ENCODE measurements around the gene IFNA8. TPM values are rescaled to one million over a fixed set of nuclear protein-coding genes. Genes with fewer than 3 reads are reported as not detected.

Gene IFNA8
- total RNA-seq, 4 donors from 2014 or later = not detected

DNA sequence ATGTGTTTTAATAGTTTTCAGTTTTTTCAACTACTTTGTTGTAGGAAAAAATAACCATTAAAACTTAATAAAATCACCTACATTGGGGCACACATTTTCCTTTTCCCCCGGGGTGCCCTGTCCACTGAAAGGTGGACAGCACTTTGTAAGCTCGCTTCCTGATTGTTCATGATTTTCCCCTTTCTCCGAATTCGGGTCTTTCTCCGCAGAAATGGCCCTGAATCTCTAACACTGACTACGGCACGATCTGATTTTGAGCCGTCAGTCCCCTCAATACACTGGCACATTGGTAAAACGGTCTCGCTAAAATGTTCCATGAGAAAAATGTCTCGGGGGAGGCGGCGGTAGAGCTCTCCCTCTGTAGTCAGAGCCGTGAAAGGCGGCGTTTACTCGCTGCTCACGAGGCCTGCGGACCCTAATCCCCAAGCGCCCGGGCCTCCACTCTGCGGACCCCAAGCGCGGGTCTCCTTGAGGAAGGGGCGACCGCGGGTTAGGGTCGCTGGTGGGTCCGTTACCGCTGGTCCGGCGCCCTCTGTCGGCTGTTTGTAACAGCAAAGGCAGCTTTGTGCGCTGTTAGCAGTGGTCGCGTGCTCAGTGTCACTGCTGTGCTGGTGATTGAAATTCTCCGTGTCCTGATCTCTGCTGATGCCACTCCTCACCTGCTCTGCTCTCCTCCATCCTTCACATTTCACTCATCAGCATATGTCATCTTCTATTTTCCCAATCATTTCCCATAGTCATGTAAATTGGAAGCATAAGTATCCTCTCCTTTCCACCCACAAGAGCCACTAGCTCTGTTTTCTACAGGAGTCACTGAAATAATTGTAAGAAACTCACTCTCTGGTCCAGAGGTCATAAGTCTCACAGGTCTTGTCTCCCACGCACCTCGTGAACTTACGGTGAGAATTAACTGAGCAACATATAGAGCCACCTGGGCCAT lies 12.9 kb upstream of the IFNA8 start:
- TF ChIP-seq, protein P1, sequence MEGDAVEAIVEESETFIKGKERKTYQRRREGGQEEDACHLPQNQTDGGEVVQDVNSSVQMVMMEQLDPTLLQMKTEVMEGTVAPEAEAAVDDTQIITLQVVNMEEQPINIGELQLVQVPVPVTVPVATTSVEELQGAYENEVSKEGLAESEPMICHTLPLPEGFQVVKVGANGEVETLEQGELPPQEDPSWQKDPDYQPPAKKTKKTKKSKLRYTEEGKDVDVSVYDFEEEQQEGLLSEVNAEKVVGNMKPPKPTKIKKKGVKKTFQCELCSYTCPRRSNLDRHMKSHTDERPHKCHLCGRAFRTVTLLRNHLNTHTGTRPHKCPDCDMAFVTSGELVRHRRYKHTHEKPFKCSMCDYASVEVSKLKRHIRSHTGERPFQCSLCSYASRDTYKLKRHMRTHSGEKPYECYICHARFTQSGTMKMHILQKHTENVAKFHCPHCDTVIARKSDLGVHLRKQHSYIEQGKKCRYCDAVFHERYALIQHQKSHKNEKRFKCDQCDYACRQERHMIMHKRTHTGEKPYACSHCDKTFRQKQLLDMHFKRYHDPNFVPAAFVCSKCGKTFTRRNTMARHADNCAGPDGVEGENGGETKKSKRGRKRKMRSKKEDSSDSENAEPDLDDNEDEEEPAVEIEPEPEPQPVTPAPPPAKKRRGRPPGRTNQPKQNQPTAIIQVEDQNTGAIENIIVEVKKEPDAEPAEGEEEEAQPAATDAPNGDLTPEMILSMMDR (IDR thresholded peaks at IDR 0.05; ENCODE audit: low read depth) = no peak

DNA sequence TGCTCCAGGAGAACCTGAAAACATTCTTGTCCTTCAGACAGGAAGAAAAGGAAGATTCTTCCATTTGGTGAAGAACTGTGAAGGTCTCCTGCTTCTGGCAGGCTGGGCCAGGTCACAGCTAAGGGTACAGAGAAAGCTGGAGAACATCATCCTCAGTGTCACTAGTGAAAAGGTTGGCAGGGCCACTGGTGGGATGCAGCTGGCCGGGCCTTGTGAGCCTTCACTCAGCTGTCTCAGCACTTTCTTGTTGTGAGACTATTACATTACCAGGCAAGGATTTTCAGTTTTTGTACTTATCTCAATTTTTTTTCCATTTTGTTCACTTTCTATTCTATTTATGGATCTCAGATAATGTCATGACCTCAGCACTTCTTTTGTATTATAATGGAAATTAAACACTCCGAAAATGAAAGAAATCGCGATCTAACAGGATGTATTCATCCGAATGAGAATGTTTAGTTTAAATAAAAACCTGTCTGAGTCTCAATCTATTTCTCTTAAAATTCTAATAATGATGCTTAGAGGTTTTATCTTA lies 9.9 kb upstream of the IFNA8 start:
- TF ChIP-seq, protein P1 (IDR thresholded peaks at IDR 0.05; ENCODE audit: low read depth) = no peak

DNA sequence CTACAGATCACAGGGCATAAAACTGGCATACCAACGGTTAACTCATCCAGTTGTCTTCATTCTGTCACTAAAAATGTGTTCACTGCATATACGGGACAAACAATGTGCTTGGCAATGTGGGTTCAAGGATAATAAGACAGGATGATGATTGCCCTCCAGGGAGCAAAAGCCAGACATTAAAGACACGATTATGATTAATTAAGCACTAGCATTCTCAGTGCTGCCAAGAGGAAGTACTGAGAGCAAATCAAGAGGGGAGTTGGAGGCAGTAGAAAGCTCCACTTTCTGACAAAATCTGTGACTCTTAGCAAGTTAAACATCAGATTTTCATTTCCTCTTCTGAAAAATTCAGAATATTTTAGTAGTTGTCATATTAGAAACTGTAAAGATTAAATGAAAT lies 9.0 kb upstream of the IFNA8 start:
- TF ChIP-seq, protein P1 (IDR thresholded peaks at IDR 0.05; ENCODE audit: low read depth) = no peak

DNA sequence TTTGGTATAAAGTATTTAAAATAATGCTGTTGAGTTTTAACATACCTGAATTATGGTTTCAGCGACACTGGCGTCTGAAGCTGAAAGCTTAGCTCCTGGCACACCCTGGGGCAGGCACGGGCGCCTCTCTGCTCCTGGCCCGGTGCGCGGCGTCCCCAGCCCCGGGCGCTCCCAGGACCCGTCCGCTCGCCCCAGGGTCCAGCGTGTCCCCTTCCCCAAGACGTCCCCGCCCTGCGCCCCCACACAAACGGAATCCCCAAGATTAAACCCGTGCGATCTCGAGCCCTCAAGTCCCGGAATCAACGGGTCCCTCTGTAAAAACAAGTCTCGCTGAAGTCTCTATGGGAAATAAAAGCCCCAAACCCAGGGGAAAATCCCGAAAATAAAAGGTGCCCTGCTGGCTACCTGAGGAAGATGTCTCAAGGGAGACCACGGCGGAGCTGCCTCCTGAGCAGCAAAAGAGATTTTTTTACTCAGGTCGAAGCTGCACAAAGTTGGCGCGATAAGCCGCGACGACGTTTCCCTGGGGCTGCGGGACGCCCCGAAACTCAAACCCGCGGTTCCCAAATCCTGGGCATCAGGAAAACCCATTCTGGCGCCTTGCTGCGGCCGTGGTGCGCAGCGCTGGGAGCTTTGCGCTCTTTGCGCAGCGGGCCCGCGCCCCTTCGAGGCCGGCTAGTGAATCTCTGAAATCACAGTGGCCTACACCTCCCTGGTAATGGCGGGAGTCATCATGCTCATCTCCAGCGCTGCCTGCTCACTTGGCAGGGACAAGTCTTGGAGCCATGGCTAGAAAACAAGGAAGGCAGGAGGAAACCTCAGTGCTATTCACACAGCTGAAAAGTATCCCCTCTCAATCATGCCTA lies 6.3 kb upstream of the IFNA8 start:
- TF ChIP-seq, protein P1 (IDR thresholded peaks at IDR 0.05; ENCODE audit: low read depth) = no peak

DNA sequence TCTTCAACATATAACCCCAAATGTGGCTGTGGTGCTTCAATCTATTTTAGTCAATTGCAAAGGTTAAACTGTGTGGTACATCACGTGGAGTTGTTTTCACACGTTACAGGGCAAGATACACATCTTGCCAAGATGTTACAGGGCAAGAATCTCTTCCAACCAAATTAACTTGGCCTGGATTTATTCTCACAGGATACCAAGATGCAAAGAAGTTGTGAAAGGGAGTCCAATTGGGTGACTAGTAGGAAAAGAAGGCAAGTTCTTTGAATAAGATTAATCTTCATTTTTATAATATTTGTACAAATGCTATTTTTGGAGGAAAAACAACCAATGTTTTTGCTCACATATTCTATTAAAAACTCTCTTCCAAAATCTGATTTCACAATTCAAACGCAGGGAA lies 4.8 kb upstream of the IFNA8 start:
- TF ChIP-seq, protein P1 (IDR thresholded peaks at IDR 0.05; ENCODE audit: low read depth) = no peak

DNA sequence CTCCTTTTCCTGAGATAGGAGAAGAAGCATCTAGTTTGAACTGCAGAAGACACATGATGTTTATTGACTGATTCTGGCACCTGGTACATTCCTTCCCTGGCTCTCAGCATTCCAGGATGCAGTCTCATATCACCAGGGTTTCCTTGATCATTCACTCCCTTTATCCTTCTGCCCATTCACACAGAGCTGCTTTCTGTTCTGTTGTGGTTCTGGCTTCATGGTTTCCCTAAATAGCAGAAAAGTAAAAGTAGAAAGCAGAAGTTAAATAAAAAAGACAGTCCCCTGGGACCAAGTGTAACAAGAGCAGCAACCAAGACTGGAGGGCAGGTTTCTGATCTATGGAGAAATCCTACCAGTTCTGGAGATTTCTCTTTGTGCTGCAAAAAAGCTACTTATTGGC lies 3.2 kb downstream of the IFNA8 start:
- TF ChIP-seq, protein P1 (IDR thresholded peaks at IDR 0.05; ENCODE audit: low read depth) = no peak

DNA sequence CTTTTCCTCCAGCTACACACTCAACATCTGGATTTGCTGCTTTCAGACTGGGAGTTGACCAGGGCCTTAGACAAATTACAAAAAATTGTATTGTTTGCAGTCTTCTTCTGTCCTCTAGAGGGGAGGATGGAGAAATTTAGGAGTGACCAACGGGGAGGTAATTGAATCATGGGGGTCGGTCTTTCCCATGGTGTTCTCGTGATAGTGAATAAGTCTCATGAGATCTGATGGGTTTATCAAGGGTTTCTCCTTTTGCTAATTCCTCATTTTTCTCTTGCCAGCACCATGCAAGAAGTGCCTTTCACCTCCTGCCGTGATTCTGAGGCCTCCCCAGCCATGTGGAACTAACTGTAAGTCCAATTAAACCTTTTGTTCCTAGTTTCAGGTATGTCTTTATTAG lies 4.2 kb downstream of the IFNA8 start:
- TF ChIP-seq, protein P1 (IDR thresholded peaks at IDR 0.05; ENCODE audit: low read depth) = no peak
